A172 (cell line): ENCODE data around the gene ATP1A2. TPM values are rescaled to one million over a fixed set of nuclear protein-coding genes. Genes with fewer than 3 reads are reported as not detected.

ENCODE experiments used
- DNase-seq: peaks from one replicate; pipeline ENCODE4 v3.0.0-alpha.2; 2015; ENCODE audit warnings: low spot score
- total RNA-seq: library from RNA; depleted of rRNA; stranded (reverse); fragments of >200 nt; shearing (Covaris generic); gene quantifications from 2 replicates; pipeline ENCODE4 v1.2.3, GENCODE V29; 2014; rRNA removed

The ATP1A2 gene
- total RNA-seq, 1 experiment from 2014 or later: 0.22 TPM

DNA sequence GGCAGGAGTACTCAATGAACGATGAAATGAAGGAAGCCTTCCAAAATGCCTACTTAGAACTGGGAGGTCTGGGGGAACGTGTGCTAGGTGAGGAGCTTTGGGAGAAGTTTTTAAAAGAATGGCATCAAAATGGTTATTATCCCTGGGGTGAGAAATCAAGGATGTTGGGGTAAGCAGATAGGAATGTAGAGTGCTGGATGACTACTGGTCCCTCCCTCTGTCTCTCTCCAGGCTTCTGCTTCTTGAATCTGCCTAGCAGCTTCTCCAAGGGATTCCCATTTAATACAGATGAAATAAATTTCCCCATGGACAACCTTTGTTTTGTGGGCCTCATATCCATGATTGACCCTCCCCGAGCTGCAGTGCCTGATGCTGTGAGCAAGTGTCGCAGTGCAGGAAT, 55.8 kb downstream of the ATP1A2 start:
- peak; percentile 78 for DNase-seq

DNA sequence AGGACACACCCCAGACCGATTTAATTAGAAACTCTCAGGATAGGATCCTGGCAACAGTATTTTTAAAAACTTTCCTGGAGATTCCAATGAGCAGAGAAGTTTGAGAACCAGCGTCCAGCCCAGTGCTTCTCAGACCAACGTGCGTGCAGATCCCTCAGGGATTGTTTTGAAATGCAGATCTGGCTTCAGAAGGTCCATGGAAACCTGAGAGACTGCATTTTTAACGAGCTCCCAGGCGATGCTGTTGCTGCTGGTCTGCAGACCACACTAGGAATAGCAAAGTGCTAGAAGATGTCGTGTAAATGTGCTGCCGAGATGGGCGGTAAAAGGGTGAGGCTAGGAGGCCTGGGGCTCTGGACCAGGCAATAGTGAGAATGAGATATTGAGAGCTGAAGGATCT, 56.4 kb downstream of the ATP1A2 start:
- no peak for DNase-seq

GRCh38 chr1:160177231-160177630, 61.7 kb downstream of the ATP1A2 start:
- DNase-seq: no peak

DNA sequence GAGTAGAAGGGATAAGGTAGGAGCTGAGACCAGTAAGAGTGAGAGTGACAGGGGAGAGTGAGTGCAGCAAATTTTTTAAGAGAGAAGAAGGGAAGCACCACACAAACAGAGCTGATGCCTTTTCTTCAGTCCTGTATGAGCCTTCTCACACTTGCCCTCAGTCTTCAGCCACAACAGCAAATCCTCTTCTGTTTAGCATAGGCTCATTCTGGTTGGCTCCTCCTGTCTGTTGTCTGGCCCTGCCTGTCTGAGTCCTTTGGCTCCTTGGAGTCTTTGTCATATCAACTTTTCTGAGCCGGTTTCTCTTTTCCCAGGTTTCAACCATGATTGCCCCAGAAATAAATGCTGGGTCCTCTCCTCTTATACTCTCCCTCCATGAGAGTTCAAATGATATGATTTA, 62.1 kb downstream of the ATP1A2 start:
- DNase-seq: no peak

DNA sequence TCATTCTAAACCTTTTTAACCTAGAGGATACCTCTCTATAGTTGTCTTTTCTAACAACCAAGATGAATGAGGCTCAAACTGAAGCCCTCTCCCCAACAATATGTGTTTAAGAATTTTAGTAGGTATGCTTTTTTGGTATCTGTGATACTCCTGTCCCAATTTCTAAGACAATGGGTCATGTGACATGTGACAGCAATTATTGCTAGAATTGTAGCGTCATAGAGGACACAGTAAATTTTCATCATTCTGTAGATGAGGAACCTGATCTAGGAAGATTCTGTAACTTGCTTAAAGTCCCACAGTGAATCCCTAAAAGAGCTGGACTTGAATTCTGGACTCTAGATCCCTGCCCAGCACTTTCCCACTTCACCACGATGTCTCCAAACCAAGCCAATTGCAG, 63.2 kb downstream of the ATP1A2 start:
- no peak for DNase-seq

- no peak for DNase-seq
These were observed 63.8 kb downstream of the ATP1A2 start for GRCh38 chr1:160179336-160179735.

GRCh38 chr1:160186246-160186645, 70.7 kb downstream of the ATP1A2 start:
- no peak for DNase-seq

DNA sequence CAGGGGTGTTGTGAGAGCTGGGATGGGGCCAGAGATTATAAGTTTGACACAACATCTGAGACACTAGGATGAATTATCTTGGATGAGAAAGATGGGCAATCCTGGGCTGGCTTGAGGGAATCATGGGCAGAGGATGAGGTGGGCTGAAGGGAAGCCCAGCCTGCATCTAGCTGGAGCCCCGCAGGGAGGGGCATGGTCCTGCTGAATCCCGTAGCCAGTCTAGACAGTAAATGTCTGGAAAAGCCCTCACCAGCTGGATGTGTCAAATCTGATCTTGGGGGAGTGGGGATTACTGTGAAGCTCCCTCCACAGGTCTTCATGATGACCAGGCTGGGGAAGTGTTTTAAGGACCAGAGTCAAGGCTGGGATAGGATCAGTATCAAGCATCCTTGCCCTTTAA, 71.2 kb downstream of the ATP1A2 start:
- no peak for DNase-seq

DNA sequence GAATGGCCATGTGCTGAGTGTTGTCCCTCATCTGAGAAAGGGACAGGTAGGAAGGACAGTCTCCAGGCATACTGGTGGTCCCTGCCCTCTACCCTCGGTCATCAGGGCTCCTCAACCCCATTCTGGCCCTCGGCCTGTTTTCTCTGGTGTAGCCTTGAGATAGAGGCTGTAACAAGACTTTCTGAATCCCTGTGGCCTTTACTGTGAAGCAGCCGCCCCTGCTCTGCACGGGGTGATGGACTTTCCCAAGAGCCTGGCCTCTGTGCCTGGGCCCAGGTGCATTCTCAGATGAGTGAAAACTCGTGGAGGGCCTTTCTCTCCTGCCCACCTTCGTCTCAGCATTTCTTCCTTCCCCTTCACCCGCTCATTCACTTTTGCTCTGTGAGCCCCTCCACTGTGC, 71.8 kb downstream of the ATP1A2 start:
- no peak for DNase-seq

GRCh38 chr1:160188341-160188740, 72.8 kb downstream of the ATP1A2 start:
- no peak for DNase-seq

GRCh38 chr1:160189649-160190625, 74.4 kb downstream of the ATP1A2 start, which contains the start of gene CASQ1:
CASQ1 (plus strand) TSS chr1:160190575; CDS start chr1:160190752, 177 bp downstream.
- peak; percentile 65 for DNase-seq

DNA sequence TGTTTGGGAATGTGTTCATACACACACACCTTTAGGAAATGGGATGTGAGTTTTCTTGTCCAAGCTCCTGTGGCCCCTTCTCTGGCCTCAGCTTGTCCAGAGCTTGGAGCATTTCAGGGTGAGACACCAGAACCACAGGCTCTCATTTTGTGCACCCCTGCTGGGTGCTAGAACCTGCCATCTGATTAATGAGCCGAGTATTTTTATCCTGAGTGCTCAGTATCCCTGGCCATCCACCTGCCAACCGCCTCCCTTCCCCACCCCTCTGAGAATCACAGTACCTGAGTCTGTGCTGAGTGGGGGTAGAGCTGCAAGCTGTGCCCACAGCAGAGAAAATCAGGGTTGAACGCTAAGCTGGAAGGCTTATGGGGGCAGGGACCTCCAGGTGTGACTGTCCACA, 76.2 kb downstream of the ATP1A2 start:
- no peak for DNase-seq

- no peak for DNase-seq
These were observed 76.7 kb downstream of the ATP1A2 start for GRCh38 chr1:160192234-160192633.

Other genes starting within 250 kb of the ATP1A2 start
- gene CFAP45, start 215.6 kb upstream of the ATP1A2 start, total RNA-seq: 2.4 and 3.7 TPM in 2 replicates
- gene TAGLN2, start 190.3 kb upstream of the ATP1A2 start, total RNA-seq: 734 and 929 TPM in 2 replicates
- gene IGSF9, start 170.1 kb upstream of the ATP1A2 start, total RNA-seq: 0.89 and 1.6 TPM in 2 replicates
- not detected in 2 replicates for gene SLAMF9, start 161.5 kb upstream of the ATP1A2 start, total RNA-seq
- gene PIGM, start 83.8 kb upstream of the ATP1A2 start, total RNA-seq: 11.4 and 12.8 TPM in 2 replicates
- not detected in 2 replicates for gene KCNJ10, start 45.6 kb upstream of the ATP1A2 start, total RNA-seq
- not detected in 2 replicates for gene KCNJ9, start 34.2 kb upstream of the ATP1A2 start, total RNA-seq
- gene IGSF8, start 17.1 kb upstream of the ATP1A2 start, total RNA-seq: 34.2 and 36.6 TPM in 2 replicates
- not detected in 2 replicates for gene ATP1A4, start 35.8 kb downstream of the ATP1A2 start, total RNA-seq
- gene CASQ1, start 74.8 kb downstream of the ATP1A2 start, total RNA-seq: 0.22 and 0.60 TPM in 2 replicates
- 194 and 307 TPM in 2 replicates for gene PEA15, start 89.6 kb downstream of the ATP1A2 start, total RNA-seq
- gene DCAF8, start 146.8 kb downstream of the ATP1A2 start, total RNA-seq: 86.5 and 90.0 TPM in 2 replicates
- gene PEX19, start 169.4 kb downstream of the ATP1A2 start, total RNA-seq: 70.3 and 102 TPM in 2 replicates
- gene COPA, start 227.5 kb downstream of the ATP1A2 start, total RNA-seq: 243 and 261 TPM in 2 replicates
- 103 and 111 TPM in 2 replicates for gene NCSTN, start 227.6 kb downstream of the ATP1A2 start, total RNA-seq